Measurements from ENCODE around the gene ARHGEF10L.

Gene ARHGEF10L

DNA sequence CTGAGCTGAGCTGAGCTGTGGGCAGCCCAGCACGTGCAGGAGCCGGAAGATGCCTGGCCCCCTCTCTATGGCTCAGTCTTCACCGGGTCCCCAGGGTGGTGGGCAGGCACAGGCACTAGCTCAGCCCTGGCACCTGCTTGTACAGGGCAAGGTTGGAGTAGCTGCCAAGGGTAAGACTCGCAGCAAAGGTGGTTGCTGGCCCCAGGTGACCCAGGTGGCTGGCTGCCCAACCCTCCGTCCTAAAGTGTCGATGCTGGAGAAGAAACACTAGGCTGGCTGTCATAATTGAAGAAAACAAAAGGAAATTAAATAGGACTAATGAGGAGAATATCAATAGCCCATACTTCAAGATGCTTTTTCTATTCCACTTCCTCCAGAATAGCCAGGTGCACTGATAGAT is 138.5 kb downstream of the ARHGEF10L start:
- peaks cover 11% of the 10 kb centered on the region for H3K4me1 ChIP-seq
- no peak overlapping the region for H3K4me3 ChIP-seq (ENCODE audit: low read depth, low read length)
- TF ChIP-seq, protein P1, sequence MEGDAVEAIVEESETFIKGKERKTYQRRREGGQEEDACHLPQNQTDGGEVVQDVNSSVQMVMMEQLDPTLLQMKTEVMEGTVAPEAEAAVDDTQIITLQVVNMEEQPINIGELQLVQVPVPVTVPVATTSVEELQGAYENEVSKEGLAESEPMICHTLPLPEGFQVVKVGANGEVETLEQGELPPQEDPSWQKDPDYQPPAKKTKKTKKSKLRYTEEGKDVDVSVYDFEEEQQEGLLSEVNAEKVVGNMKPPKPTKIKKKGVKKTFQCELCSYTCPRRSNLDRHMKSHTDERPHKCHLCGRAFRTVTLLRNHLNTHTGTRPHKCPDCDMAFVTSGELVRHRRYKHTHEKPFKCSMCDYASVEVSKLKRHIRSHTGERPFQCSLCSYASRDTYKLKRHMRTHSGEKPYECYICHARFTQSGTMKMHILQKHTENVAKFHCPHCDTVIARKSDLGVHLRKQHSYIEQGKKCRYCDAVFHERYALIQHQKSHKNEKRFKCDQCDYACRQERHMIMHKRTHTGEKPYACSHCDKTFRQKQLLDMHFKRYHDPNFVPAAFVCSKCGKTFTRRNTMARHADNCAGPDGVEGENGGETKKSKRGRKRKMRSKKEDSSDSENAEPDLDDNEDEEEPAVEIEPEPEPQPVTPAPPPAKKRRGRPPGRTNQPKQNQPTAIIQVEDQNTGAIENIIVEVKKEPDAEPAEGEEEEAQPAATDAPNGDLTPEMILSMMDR (IDR thresholded peaks at IDR 0.05; ENCODE audit: low read depth, low read length), result no peak
- no peaks in the 10 kb centered on the region for H3K36me3 ChIP-seq
- H3K9me3 ChIP-seq, result no peaks in the 10 kb centered on the region
- DNase-seq, result no peak
- H3K27me3 ChIP-seq, result no peaks in the 10 kb centered on the region

DNA sequence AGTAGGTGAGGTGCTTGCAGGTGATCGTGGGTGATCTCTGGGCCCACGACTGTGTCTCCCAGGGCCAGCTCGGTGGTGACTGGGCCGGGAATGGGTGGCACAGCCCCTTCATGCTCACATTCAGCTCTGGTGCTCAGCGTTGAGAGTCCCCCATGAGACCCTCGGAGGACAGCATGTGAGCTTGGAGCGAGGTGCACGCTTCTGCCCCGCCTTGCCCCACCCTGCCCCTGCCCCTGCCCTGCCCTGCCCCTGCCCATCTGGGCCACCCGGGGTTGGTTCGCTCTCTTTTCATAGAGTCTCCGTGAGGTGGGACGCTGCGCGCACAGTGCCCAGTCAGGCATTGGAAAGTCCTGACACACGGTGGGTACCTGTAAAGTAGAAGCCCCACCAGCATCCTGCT is 140.4 kb downstream of the ARHGEF10L start:
- Histone ChIP-seq H3K9me3 (no peaks in the 10 kb centered on the region), H3K4me1 (peaks cover 8% of the 10 kb centered on the region), H3K36me3 (no peaks in the 10 kb centered on the region), H3K4me3 (ENCODE audit: low read depth, low read length) (no peak overlapping the region), H3K27me3 (no peaks in the 10 kb centered on the region)
- TF ChIP-seq, protein P1 (IDR thresholded peaks at IDR 0.05; ENCODE audit: low read depth, low read length), result no peak
- no peak for DNase-seq

DNA sequence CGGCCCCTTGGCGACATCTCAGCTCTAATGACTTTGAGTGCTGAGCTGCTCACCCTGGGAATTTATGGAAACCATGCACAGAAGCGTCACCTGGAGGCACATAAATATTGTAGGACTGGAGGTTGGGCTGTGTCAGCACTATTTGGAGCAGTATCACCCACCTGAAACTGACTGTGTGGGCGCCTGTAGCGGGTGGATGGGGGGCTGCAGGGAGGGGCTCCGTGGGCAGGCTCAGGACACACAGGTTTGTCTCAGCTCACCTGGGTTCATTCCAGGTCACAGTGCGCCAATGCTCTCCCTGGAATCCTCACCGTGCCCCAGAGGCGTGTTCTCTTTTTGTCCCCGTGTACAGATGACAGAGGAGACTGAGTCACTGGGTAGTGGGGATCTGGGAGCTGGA is 140.8 kb downstream of the ARHGEF10L start:
- Histone ChIP-seq H3K27me3 (no peaks in the 10 kb centered on the region), H3K4me1 (peaks cover 8% of the 10 kb centered on the region), H3K9me3 (no peaks in the 10 kb centered on the region), H3K36me3 (no peaks in the 10 kb centered on the region), H3K4me3 (ENCODE audit: low read depth, low read length) (no peak overlapping the region)
- TF ChIP-seq, protein P1 (IDR thresholded peaks at IDR 0.05; ENCODE audit: low read depth, low read length), result no peak
- DNase-seq, result no peak

DNA sequence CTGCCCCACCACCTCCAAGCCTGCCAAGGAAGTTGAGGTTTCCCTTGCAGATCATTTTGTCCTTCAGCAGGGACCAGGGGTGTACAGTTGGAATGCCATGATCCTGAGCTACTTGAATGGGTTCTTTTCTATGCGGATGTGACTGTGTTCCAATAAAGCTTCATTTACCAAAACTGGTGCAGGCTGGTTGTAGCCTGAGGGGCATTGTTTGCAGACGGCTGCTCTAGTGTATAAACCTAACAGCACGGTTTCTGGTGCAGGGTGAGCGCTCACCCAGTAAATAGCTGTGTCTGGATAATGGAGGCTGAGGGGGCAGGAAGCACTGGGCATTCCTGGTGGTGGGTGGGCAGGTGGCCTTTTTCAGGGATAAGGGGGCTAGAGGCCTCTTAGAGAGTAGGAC is 142.9 kb downstream of the ARHGEF10L start:
- peak; percentile 46 for DNase-seq
- TF ChIP-seq, protein P1 (IDR thresholded peaks at IDR 0.05; ENCODE audit: low read depth, low read length), result no peak
- no peaks in the 10 kb centered on the region for H3K36me3 ChIP-seq
- no peaks in the 10 kb centered on the region for H3K27me3 ChIP-seq
- no peaks in the 10 kb centered on the region for H3K9me3 ChIP-seq
- no peak overlapping the region for H3K4me3 ChIP-seq (ENCODE audit: low read depth, low read length)
- H3K4me1 ChIP-seq, result peaks cover 8% of the 10 kb centered on the region

DNA sequence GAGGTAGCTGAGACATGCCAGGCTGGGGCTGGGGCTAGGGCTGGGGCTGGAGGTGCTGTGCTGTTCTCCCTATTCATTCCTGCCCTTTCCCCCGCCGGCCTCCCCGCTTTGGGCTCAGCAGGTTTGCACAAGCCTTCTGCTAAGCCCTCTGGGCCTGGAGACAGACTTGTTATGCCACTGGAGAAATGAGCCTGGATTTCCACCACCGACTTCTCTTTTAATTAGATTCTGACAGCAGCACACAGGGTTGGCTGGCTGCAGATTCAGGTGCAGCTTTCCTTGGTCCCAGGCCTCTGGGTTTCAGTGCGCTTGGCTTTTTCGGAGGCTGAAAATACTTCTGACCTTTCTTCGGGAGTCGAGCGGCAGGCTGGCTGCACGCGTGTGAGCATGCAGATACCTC is 144.1 kb downstream of the ARHGEF10L start:
- no peaks in the 10 kb centered on the region for H3K27me3 ChIP-seq
- peak; percentile 31 for DNase-seq
- H3K36me3 ChIP-seq, result no peaks in the 10 kb centered on the region
- peaks cover 8% of the 10 kb centered on the region for H3K4me1 ChIP-seq
- H3K4me3 ChIP-seq (ENCODE audit: low read depth, low read length), result no peak overlapping the region
- no peaks in the 10 kb centered on the region for H3K9me3 ChIP-seq
- TF ChIP-seq, protein P1 (IDR thresholded peaks at IDR 0.05; ENCODE audit: low read depth, low read length), result no peak

DNA sequence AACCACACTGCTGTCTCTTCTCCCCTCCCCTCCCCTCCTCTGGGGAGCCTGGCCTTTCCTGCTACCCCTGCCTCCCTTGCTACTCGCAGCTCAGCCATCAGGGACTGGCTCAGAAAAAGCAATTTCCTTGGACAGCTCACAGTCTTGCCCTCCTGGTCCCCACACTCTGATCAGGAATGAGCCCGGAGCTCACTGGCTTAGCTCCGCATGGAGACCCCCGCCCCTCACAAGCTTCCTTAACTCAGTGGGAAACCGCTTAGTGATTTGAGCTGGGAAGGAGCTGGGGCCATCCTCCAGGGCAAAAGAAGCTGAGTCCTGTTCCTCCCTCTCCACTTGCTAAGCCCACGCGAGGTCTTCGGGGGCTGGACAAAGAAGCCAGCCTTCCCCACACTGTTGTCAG is 145.3 kb downstream of the ARHGEF10L start:
- Histone ChIP-seq H3K4me3 (ENCODE audit: low read depth, low read length) (no peak overlapping the region), H3K27me3 (no peaks in the 10 kb centered on the region), H3K36me3 (no peaks in the 10 kb centered on the region), H3K9me3 (no peaks in the 10 kb centered on the region), H3K4me1 (peaks cover 8% of the 10 kb centered on the region)
- TF ChIP-seq, protein P1 (IDR thresholded peaks at IDR 0.05; ENCODE audit: low read depth, low read length), result no peak
- DNase-seq, result no peak

Measured in BE2C (cell line).